WTC11 (cell line): Measurements from ENCODE around the gene PCYOX1L. TPM values are rescaled to one million over a fixed set of nuclear protein-coding genes. Genes with fewer than 3 reads are reported as not detected.

Experiments
- ATAC-seq: fragments of 200-7000 bp; cut with Tn5 transposase; 2 replicates; pipeline ENCODE4 v1.10.0; 2021; ENCODE audit warnings: mild to moderate bottlenecking, moderate library complexity
- CTCF ChIA-PET: fragments of 300-600 bp; sonication (Branson Sonifier 250); formaldehyde crosslinking; loops from one replicate; lab custom pipeline; 2021; ENCODE audit warnings: antibody characterized with exemption; lab: Charles Lee
- POLR2A ChIA-PET: fragments of 350-600 bp; sonication (Branson Sonifier 250); formaldehyde crosslinking; loops from one replicate; lab custom pipeline; 2021; ENCODE audit warnings: antibody characterized with exemption; lab: Charles Lee
- DNase-seq: peaks from one replicate; pipeline ENCODE4 v3.0.0; 2021; ENCODE audit warnings: low spot score
- H3K27ac Mint-ChIP-seq: 2 replicates; pipeline ENCODE4 v1.8.0; 2021; ENCODE audit warnings: mixed read lengths
- H3K27me3 Mint-ChIP-seq: 2 replicates; pipeline ENCODE4 v1.8.0; 2021; ENCODE audit warnings: low read depth, mild to moderate bottlenecking, moderate library complexity, mixed read lengths
- H3K36me3 Mint-ChIP-seq: 2 replicates; pipeline ENCODE4 v1.8.0; 2021; ENCODE audit warnings: mixed read lengths
- H3K4me1 Mint-ChIP-seq: 2 replicates; pipeline ENCODE4 v1.8.0; 2022; ENCODE audit warnings: mixed read lengths
- H3K4me3 Mint-ChIP-seq: 2 replicates; pipeline ENCODE4 v1.8.0; 2021; ENCODE audit warnings: mild to moderate bottlenecking, moderate library complexity, mixed read lengths
- H3K9me3 Mint-ChIP-seq: 2 replicates; pipeline ENCODE4 v1.8.0; 2021; ENCODE audit warnings: mixed read lengths
- ESRRA ChIP-seq: sonication (generic); formaldehyde crosslinking; IDR thresholded peaks from 2 replicates; pipeline ENCODE4 v1.8.1; 2022; ENCODE audit warnings: mild to moderate bottlenecking, missing genetic modification reagents, borderline replicate concordance
- FOXJ3 ChIP-seq: sonication (generic); formaldehyde crosslinking; IDR thresholded peaks from 2 replicates; pipeline ENCODE4 v1.9.0; 2021; ENCODE audit warnings: missing genetic modification reagents, mild to moderate bottlenecking, borderline replicate concordance
- FOXK1 ChIP-seq: sonication (generic); formaldehyde crosslinking; IDR thresholded peaks from 2 replicates; pipeline ENCODE4 v1.8.0; 2022; ENCODE audit warnings: mild to moderate bottlenecking, moderate library complexity, missing genetic modification reagents
- GTF2I ChIP-seq: fragments of 250-450 bp; sonication (Bioruptor Pico); conservative IDR thresholded peaks from 2 replicates; pipeline ENCODE4 v1.4.0; 2021; ENCODE audit warnings: mild to moderate bottlenecking
- IRF2 ChIP-seq: sonication (generic); formaldehyde crosslinking; IDR thresholded peaks from 2 replicates; pipeline ENCODE4 v1.8.0; 2022; ENCODE audit warnings: low read depth, missing genetic modification reagents, borderline replicate concordance
- NFATC4 ChIP-seq: fragments of 250-450 bp; sonication (Bioruptor Pico); IDR thresholded peaks from 2 replicates; pipeline ENCODE4 v1.9.0; 2021; ENCODE audit warnings: mild to moderate bottlenecking
- OVOL2 ChIP-seq: fragments of 250-450 bp; sonication (Bioruptor Pico); IDR thresholded peaks from 2 replicates; pipeline ENCODE4 v1.9.0; 2021; ENCODE audit warnings: mild to moderate bottlenecking, borderline replicate concordance
- PRRX2 ChIP-seq: fragments of 250-450 bp; sonication (Bioruptor Pico); IDR thresholded peaks from 2 replicates; pipeline ENCODE4 v1.8.0; 2021; ENCODE audit warnings: mild to moderate bottlenecking
- SP1 ChIP-seq: sonication (generic); formaldehyde crosslinking; conservative IDR thresholded peaks from 2 replicates; pipeline ENCODE4 v1.8.1; 2022; ENCODE audit warnings: missing genetic modification reagents
- TCF7 ChIP-seq: sonication (generic); formaldehyde crosslinking; IDR thresholded peaks from 2 replicates; pipeline ENCODE4 v1.8.0; 2022; ENCODE audit warnings: mild to moderate bottlenecking, low read depth, missing genetic modification reagents, moderate library complexity
- TEAD1 ChIP-seq: sonication (generic); formaldehyde crosslinking; IDR thresholded peaks from 2 replicates; pipeline ENCODE4 v1.8.0; 2022; ENCODE audit warnings: mild to moderate bottlenecking, missing genetic modification reagents
- ZNF396 ChIP-seq: fragments of 250-450 bp; sonication (Bioruptor Pico); IDR thresholded peaks from 2 replicates; pipeline ENCODE4 v1.8.0; 2021; ENCODE audit warnings: mild to moderate bottlenecking, moderate library complexity, borderline replicate concordance
- total RNA-seq: library from RNA; stranded (reverse); gene quantifications from 3 replicates; pipeline ENCODE4 v1.2.3, GENCODE V29; 2021
- TF ChIP-seq, protein P1 (sequence below): sonication (generic); formaldehyde crosslinking; IDR thresholded peaks from 2 replicates; pipeline ENCODE4 v1.8.0; 2023; ENCODE audit warnings: mild to moderate bottlenecking, missing genetic modification reagents
- TF ChIP-seq, protein P2 (sequence below): fragments of 250-450 bp; sonication (Bioruptor Pico); IDR thresholded peaks from 2 replicates; pipeline ENCODE4 v1.9.0; 2021; ENCODE audit warnings: mild to moderate bottlenecking
- TF ChIP-seq, protein P3 (sequence below): sonication (generic); formaldehyde crosslinking; IDR thresholded peaks from 2 replicates; pipeline ENCODE4 v1.8.0; 2022; ENCODE audit warnings: mild to moderate bottlenecking, missing genetic modification reagents
- TF ChIP-seq, protein P4 (sequence below): sonication (generic); formaldehyde crosslinking; conservative IDR thresholded peaks from 2 replicates; pipeline ENCODE4 v1.8.1; 2022; ENCODE audit warnings: mild to moderate bottlenecking, missing genetic modification reagents
- TF ChIP-seq, protein P5 (sequence below): sonication (generic); formaldehyde crosslinking; IDR thresholded peaks from 2 replicates; pipeline ENCODE4 v1.8.1; 2022; ENCODE audit warnings: low read depth, missing genetic modification reagents, borderline replicate concordance
- TF ChIP-seq, protein P6 (sequence below): sonication (generic); formaldehyde crosslinking; IDR thresholded peaks from 2 replicates; pipeline ENCODE4 v1.8.0; 2022; ENCODE audit warnings: mild to moderate bottlenecking, missing genetic modification reagents
- TF ChIP-seq, protein P7 (sequence below): sonication (generic); formaldehyde crosslinking; IDR thresholded peaks from 2 replicates; pipeline ENCODE4 v1.8.1; 2023; ENCODE audit warnings: mild to moderate bottlenecking, missing genetic modification reagents, moderate library complexity

PCYOX1L gene
- total RNA-seq, 1 experiment from 2014 or later, result 8.1 TPM

DNA sequence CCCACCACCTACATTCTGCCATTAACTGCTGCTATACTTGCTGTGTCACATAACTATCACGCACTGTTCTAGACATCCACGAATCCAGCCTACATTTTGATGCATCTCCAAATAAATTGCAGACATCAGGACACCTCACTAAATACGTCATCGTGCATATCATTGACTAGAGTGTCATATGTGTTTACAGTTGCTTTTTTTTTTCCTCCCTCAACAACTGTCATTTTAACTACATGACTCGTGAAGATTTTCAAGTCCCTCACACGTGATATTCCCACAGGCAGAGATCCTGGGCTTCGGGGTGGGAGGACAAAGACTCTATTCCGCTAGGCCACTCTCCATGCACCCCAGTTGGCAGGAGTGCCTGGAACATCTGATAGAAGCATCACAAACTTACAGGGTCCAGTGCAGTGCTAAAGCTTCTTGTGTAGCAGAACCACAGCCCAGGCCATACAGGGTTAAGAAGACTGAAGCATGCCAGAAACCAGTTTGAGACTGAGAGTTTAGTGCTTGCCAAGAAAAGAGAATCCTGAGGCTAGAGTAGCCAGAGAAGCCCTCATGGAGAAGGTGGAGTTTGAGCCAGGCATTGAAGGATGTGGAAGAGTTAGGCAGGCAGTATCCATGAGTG lies 1.1 kb downstream of the PCYOX1L start:
- TF ChIP-seq FOXK1 (no peak), TEAD1 (no peak), GTF2I (no peak), SP1 (no peak)
- TF ChIP-seq, protein P1, sequence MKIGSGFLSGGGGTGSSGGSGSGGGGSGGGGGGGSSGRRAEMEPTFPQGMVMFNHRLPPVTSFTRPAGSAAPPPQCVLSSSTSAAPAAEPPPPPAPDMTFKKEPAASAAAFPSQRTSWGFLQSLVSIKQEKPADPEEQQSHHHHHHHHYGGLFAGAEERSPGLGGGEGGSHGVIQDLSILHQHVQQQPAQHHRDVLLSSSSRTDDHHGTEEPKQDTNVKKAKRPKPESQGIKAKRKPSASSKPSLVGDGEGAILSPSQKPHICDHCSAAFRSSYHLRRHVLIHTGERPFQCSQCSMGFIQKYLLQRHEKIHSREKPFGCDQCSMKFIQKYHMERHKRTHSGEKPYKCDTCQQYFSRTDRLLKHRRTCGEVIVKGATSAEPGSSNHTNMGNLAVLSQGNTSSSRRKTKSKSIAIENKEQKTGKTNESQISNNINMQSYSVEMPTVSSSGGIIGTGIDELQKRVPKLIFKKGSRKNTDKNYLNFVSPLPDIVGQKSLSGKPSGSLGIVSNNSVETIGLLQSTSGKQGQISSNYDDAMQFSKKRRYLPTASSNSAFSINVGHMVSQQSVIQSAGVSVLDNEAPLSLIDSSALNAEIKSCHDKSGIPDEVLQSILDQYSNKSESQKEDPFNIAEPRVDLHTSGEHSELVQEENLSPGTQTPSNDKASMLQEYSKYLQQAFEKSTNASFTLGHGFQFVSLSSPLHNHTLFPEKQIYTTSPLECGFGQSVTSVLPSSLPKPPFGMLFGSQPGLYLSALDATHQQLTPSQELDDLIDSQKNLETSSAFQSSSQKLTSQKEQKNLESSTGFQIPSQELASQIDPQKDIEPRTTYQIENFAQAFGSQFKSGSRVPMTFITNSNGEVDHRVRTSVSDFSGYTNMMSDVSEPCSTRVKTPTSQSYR (CRISPR knock-in tag), result no peak
- TF ChIP-seq, protein P2, sequence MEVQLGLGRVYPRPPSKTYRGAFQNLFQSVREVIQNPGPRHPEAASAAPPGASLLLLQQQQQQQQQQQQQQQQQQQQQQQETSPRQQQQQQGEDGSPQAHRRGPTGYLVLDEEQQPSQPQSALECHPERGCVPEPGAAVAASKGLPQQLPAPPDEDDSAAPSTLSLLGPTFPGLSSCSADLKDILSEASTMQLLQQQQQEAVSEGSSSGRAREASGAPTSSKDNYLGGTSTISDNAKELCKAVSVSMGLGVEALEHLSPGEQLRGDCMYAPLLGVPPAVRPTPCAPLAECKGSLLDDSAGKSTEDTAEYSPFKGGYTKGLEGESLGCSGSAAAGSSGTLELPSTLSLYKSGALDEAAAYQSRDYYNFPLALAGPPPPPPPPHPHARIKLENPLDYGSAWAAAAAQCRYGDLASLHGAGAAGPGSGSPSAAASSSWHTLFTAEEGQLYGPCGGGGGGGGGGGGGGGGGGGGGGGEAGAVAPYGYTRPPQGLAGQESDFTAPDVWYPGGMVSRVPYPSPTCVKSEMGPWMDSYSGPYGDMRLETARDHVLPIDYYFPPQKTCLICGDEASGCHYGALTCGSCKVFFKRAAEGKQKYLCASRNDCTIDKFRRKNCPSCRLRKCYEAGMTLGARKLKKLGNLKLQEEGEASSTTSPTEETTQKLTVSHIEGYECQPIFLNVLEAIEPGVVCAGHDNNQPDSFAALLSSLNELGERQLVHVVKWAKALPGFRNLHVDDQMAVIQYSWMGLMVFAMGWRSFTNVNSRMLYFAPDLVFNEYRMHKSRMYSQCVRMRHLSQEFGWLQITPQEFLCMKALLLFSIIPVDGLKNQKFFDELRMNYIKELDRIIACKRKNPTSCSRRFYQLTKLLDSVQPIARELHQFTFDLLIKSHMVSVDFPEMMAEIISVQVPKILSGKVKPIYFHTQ, result no peak
- TF ChIP-seq, protein P3, sequence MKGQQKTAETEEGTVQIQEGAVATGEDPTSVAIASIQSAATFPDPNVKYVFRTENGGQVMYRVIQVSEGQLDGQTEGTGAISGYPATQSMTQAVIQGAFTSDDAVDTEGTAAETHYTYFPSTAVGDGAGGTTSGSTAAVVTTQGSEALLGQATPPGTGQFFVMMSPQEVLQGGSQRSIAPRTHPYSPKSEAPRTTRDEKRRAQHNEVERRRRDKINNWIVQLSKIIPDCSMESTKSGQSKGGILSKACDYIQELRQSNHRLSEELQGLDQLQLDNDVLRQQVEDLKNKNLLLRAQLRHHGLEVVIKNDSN (CRISPR knock-in tag), result no peak
- ATAC-seq (no peak), DNase-seq (no peak)
- Mint-ChIP-seq H3K27me3 (peaks cover 3% of the 10 kb centered on the region; the same call in 1 of the 2 replicates), H3K4me1 (peaks cover 16% of the 10 kb centered on the region), H3K36me3 (peaks cover 9% of the 10 kb centered on the region), H3K27ac (no peak overlapping the region), H3K4me3 (peak overlapping the region; percentile 87), H3K9me3 (no peaks in the 10 kb centered on the region)
- POLR2A ChIA-PET, result no interaction called here
- CTCF ChIA-PET, result interaction anchor here (1.7 to 4.0 kb wide), 2 partner anchors 8 to 13 kb away, joined by 17 to 57 read pairs; no protein-coding TSS in a partner anchor

DNA sequence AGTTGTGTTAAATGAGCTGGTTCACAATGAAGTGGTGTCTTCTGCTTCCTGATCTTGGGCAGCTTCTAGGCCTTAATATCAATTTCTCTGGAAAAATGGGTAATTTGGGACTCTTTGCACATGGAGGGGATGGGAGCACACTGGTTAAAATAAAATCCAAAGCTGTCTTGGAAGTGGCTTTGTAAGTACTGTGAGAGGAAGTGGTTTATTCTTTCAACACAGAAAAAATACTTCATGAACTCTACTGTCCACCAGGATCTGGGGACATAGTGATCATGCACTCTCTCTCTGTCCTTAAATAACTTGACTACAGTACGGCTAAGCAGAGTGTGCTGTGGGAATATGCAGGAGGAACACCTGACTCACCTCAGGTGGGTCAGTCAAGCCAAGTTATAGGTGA lies 2.4 kb downstream of the PCYOX1L start:
- DNase-seq (no peak), ATAC-seq (no peak)
- H3K27me3 Mint-ChIP-seq, result peaks cover 3% of the 10 kb centered on the region; the same call in 1 of the 2 replicates
- no peaks in the 10 kb centered on the region for H3K9me3 Mint-ChIP-seq
- H3K36me3 Mint-ChIP-seq, result peaks cover under 1% of the 10 kb centered on the region; the same call in 1 of the 2 replicates
- H3K4me1 Mint-ChIP-seq, result peaks cover 16% of the 10 kb centered on the region
- POLR2A ChIA-PET, result no interaction called here
- H3K4me3 Mint-ChIP-seq, result no peak overlapping the region
- CTCF ChIA-PET, result interaction anchor here (1.3 to 1.4 kb wide), 3 partner anchors 12 to 259 kb away, joined by 3 to 4 read pairs (median 4); no protein-coding TSS in a partner anchor
- H3K27ac Mint-ChIP-seq, result no peak overlapping the region
- no peak for TF ChIP-seq ESRRA (CRISPR knock-in tag)
- TF ChIP-seq, protein P4, sequence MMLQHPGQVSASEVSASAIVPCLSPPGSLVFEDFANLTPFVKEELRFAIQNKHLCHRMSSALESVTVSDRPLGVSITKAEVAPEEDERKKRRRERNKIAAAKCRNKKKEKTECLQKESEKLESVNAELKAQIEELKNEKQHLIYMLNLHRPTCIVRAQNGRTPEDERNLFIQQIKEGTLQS (CRISPR knock-in tag), result no peak
- no peak for TF ChIP-seq FOXJ3
- no peak for TF ChIP-seq PRRX2
- no peak for TF ChIP-seq TEAD1
- TF ChIP-seq, protein P5, sequence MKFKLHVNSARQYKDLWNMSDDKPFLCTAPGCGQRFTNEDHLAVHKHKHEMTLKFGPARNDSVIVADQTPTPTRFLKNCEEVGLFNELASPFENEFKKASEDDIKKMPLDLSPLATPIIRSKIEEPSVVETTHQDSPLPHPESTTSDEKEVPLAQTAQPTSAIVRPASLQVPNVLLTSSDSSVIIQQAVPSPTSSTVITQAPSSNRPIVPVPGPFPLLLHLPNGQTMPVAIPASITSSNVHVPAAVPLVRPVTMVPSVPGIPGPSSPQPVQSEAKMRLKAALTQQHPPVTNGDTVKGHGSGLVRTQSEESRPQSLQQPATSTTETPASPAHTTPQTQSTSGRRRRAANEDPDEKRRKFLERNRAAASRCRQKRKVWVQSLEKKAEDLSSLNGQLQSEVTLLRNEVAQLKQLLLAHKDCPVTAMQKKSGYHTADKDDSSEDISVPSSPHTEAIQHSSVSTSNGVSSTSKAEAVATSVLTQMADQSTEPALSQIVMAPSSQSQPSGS (CRISPR knock-in tag), result no peak
- no peak for TF ChIP-seq IRF2
- TF ChIP-seq NFATC4 (CRISPR knock-in tag), result no peak
- TF ChIP-seq, protein P6, sequence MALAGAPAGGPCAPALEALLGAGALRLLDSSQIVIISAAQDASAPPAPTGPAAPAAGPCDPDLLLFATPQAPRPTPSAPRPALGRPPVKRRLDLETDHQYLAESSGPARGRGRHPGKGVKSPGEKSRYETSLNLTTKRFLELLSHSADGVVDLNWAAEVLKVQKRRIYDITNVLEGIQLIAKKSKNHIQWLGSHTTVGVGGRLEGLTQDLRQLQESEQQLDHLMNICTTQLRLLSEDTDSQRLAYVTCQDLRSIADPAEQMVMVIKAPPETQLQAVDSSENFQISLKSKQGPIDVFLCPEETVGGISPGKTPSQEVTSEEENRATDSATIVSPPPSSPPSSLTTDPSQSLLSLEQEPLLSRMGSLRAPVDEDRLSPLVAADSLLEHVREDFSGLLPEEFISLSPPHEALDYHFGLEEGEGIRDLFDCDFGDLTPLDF (CRISPR knock-in tag), result no peak
- TF ChIP-seq OVOL2, result no peak
- TF ChIP-seq, protein P1 (CRISPR knock-in tag), result no peak
- TF ChIP-seq TCF7 (CRISPR knock-in tag), result no peak
- TF ChIP-seq, protein P7, sequence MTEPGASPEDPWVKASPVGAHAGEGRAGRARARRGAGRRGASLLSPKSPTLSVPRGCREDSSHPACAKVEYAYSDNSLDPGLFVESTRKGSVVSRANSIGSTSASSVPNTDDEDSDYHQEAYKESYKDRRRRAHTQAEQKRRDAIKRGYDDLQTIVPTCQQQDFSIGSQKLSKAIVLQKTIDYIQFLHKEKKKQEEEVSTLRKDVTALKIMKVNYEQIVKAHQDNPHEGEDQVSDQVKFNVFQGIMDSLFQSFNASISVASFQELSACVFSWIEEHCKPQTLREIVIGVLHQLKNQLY, result no peak
- TF ChIP-seq ZNF396, result no peak
